Mucosa of descending colon (tissue), 3 donors: ENCODE data around the gene BCO1. TPM values are rescaled to one million over a fixed set of nuclear protein-coding genes. Genes with fewer than 3 reads are reported as not detected.
A peak's percentile ranks its signal among the peaks of the same experiment; 100 is the strongest.

ENCODE experiments used
- ATAC-seq: fragments of 200-7000 bp; cut with Tn5 transposase; one replicate; pipeline ENCODE4 v1.9.1; 2020; ENCODE audit warnings: mild to moderate bottlenecking, moderate library complexity
- DNase-seq, 3 donors: peaks; one replicate each; pipeline ENCODE4 v3.0.0-alpha.2; 2020
- H3K36me3 ChIP-seq: fragments of 200-600 bp; one replicate; pipeline ENCODE4 v1.8.0; 2021; ENCODE audit warnings: low read depth, mild to moderate bottlenecking
- H3K4me1 ChIP-seq: fragments of 200-600 bp; one replicate; pipeline ENCODE4 v1.8.0; 2021; ENCODE audit warnings: low read depth, mild to moderate bottlenecking
- H3K4me3 ChIP-seq: fragments of 200-600 bp; one replicate; pipeline ENCODE4 v1.8.0; 2021; ENCODE audit warnings: mild to moderate bottlenecking
- H3K9me3 ChIP-seq: fragments of 200-600 bp; one replicate; pipeline ENCODE4 v1.8.0; 2021; ENCODE audit warnings: mild to moderate bottlenecking
- CTCF ChIP-seq: fragments of 200-600 bp; IDR thresholded peaks from one replicate; pipeline ENCODE4 v1.8.0; 2022; ENCODE audit warnings: antibody characterized with exemption, mild to moderate bottlenecking
- intact Hi-C, 2 donors: fragments of 100-400 bp; cut with DNase I in 1 of 2; cut with micrococcal nuclease in 1 of 2; formaldehyde crosslinking; loops; one replicate each; pipeline versions ENCODE4 v1.11.0 to v1.11.1; 2022; cut with DNase I, micrococcal nuclease
- total RNA-seq, 3 donors: library from RNA; stranded (reverse); fragmentation: NEBNext Ultra II Directional in 2 of 3; extraction: Animal tissue kit (Norgen Biotek cat#: 25700) in 2 of 3; gene quantifications; one replicate each; pipeline versions ENCODE4 v1.2.1 to v1.2.4, GENCODE V29; 2021 to 2023
- donor health status: DM: no; HTN: no; CAD: no; lungs with moderate emphysema.
- donor health status: DM: no; HTN: no; CAD: no.
- donor health status: DM: no; HTN: yes; CAD: no.

Gene BCO1
- total RNA-seq, 3 donors from 2014 or later, result 2.2 to 6.5 (median 4.5) TPM

- Histone ChIP-seq H3K36me3 (no peaks in the 10 kb centered on the region), H3K4me1 (peaks cover 15% of the 10 kb centered on the region), H3K4me3 (peak overlapping the region; percentile 73), H3K9me3 (no peaks in the 10 kb centered on the region)
- no peak for TF ChIP-seq CTCF
- intact Hi-C loops, result no loop called here
- DNase-seq (no peak), ATAC-seq (no peak)
These were observed 75.5 kb downstream of the BCO1 start for GRCh38 chr16:81313701-81314602.

GRCh38 chr16:81314603-81315270, 76.2 kb downstream of the BCO1 start, which contains the start of gene GAN:
GAN (plus strand) TSS chr16:81314962; CDS start chr16:81315114, 152 bp downstream.
- Histone ChIP-seq H3K4me1 (peaks cover 15% of the 10 kb centered on the region), H3K4me3 (peak within 1 kb of the TSS; percentile 73), H3K9me3 (no peaks in the 10 kb centered on the region), H3K36me3 (no peaks in the 10 kb centered on the region)
- ATAC-seq (peak; percentile 97), DNase-seq (peak; percentile 96 to 98 (median 96))
- intact Hi-C loops, result no loop called here
- no peak for TF ChIP-seq CTCF

GRCh38 chr16:81315271-81316175, 77.0 kb downstream of the BCO1 start:
- intact Hi-C loops, result no loop called here
- no peaks in the 10 kb centered on the region for H3K36me3 ChIP-seq
- H3K9me3 ChIP-seq, result no peaks in the 10 kb centered on the region
- DNase-seq (peak; percentile 71 to 81 (median 75)), ATAC-seq (peak; percentile 67)
- TF ChIP-seq CTCF, result no peak
- H3K4me3 ChIP-seq, result peak overlapping the region; percentile 73
- peaks cover 12% of the 10 kb centered on the region for H3K4me1 ChIP-seq

- DNase-seq (no peak), ATAC-seq (no peak)
- H3K36me3 ChIP-seq, result no peaks in the 10 kb centered on the region
- H3K9me3 ChIP-seq, result no peaks in the 10 kb centered on the region
- no peak overlapping the region for H3K4me3 ChIP-seq
- intact Hi-C loops, result no loop called here
- no peak for TF ChIP-seq CTCF
- H3K4me1 ChIP-seq, result peaks cover 12% of the 10 kb centered on the region
These were observed 77.6 kb downstream of the BCO1 start for GRCh38 chr16:81316176-81316496.

- no peak overlapping the region for H3K4me3 ChIP-seq
- H3K36me3 ChIP-seq, result no peaks in the 10 kb centered on the region
- DNase-seq, result no peak
- intact Hi-C loops, result no loop called here
- no peak for ATAC-seq
- no peak for TF ChIP-seq CTCF
- H3K4me1 ChIP-seq, result peaks cover 4% of the 10 kb centered on the region
- H3K9me3 ChIP-seq, result no peaks in the 10 kb centered on the region
These were observed 80.2 kb downstream of the BCO1 start for GRCh38 chr16:81318711-81319110.
